Hepatocyte (in vitro differentiated cells): Measurements from ENCODE around the gene NACA2. TPM values are rescaled to one million over a fixed set of nuclear protein-coding genes. Genes with fewer than 3 reads are reported as not detected.
A peak's percentile ranks its signal among the peaks of the same experiment; 100 is the strongest.

Experiments
- DNase-seq: peaks from one replicate; pipeline ENCODE4 v3.0.0-alpha.2; 2016; ENCODE audit warnings: low spot score
- H2AFZ ChIP-seq: fragments of 200-600 bp; sonication (generic); 2 replicates; pipeline ENCODE4 v1.6.0; 2016; ENCODE audit warnings: antibody characterized with exemption, mild to moderate bottlenecking
- H3K27ac ChIP-seq: fragments of 200-600 bp; sonication (generic); 2 replicates; pipeline ENCODE4 v1.5.1; 2016; ENCODE audit warnings: mild to moderate bottlenecking
- H3K27me3 ChIP-seq: fragments of 200-600 bp; sonication (generic); 2 replicates; pipeline ENCODE4 v1.6.1; 2016
- H3K36me3 ChIP-seq: fragments of 200-600 bp; sonication (generic); replicated peaks from 2 replicates; pipeline ENCODE4 v1.5.1; 2016; ENCODE audit warnings: low read depth; ENCODE audit not compliant: insufficient read depth
- H3K4me1 ChIP-seq: fragments of 200-600 bp; sonication (generic); 2 replicates; pipeline ENCODE4 v1.5.1; 2016; ENCODE audit warnings: mild to moderate bottlenecking, moderate library complexity; ENCODE audit not compliant: insufficient read depth
- H3K4me2 ChIP-seq: fragments of 200-600 bp; sonication (generic); 2 replicates; pipeline ENCODE4 v1.6.0; 2016
- H3K4me3 ChIP-seq: fragments of 200-600 bp; sonication (generic); 2 replicates; pipeline ENCODE4 v1.5.1; 2016; ENCODE audit warnings: mild to moderate bottlenecking
- H3K79me2 ChIP-seq: fragments of 200-600 bp; sonication (generic); 2 replicates; pipeline ENCODE4 v1.6.0; 2017; ENCODE audit warnings: mild to moderate bottlenecking
- H3K9me2 ChIP-seq: fragments of 200-600 bp; sonication (generic); replicated peaks from 2 replicates; pipeline ENCODE4 v1.6.0; 2017; ENCODE audit warnings: mild to moderate bottlenecking; ENCODE audit not compliant: insufficient read depth
- H3K9me3 ChIP-seq: fragments of 200-600 bp; sonication (generic); 2 replicates; pipeline ENCODE4 v1.5.1; 2016; ENCODE audit warnings: low read depth, mild to moderate bottlenecking
- H4K20me1 ChIP-seq: fragments of 200-600 bp; sonication (generic); 2 replicates; pipeline ENCODE4 v1.6.0; 2016; ENCODE audit warnings: mild to moderate bottlenecking; ENCODE audit not compliant: insufficient read depth, poor library complexity, severe bottlenecking
- EZH2 ChIP-seq: fragments of 200-600 bp; sonication (generic); IDR thresholded peaks from 2 replicates; pipeline ENCODE4 v1.6.1; 2016; ENCODE audit warnings: antibody characterized with exemption, mild to moderate bottlenecking, borderline replicate concordance
- EZH2phosphoT487 ChIP-seq: fragments of 200-600 bp; sonication (generic); IDR thresholded peaks from one replicate; pipeline ENCODE4 v1.6.1; 2018; ENCODE audit warnings: antibody characterized with exemption, mild to moderate bottlenecking, low read depth, moderate library complexity; ENCODE audit not compliant: unreplicated experiment, severe bottlenecking
- WGBS: methylation state at CpG from one replicate; pipeline ENCODE4 v1.1.6; 2016; ENCODE audit warnings: low lambda C conversion rate; ENCODE audit errors: missing lambda C conversion rate; 5-methylcytosine and 5-hydroxymethylcytosine counted together
- polyA plus RNA-seq: library from polyadenylated mRNA; unstranded; fragments of >200 nt; fragmentation: Nextera tagmentation; extraction: Ambion mirVana; gene quantifications from 2 replicates; pipeline ENCODE4 v1.2.1, GENCODE V29; 2016
- total RNA-seq: library from RNA; depleted of rRNA; stranded (reverse); fragments of >200 nt; gene quantifications from 2 replicates; pipeline ENCODE4 v1.2.3, GENCODE V29; 2014
- TF ChIP-seq, protein P1 (sequence below): fragments of 200-600 bp; sonication (generic); IDR thresholded peaks from 2 replicates; pipeline ENCODE4 v1.5.1; 2016; ENCODE audit warnings: antibody characterized with exemption, mild to moderate bottlenecking; ENCODE audit not compliant: poor library complexity

NACA2 gene
- total and polyA plus RNA-seq, 2 experiments from 2014 or later, result not detected

DNA sequence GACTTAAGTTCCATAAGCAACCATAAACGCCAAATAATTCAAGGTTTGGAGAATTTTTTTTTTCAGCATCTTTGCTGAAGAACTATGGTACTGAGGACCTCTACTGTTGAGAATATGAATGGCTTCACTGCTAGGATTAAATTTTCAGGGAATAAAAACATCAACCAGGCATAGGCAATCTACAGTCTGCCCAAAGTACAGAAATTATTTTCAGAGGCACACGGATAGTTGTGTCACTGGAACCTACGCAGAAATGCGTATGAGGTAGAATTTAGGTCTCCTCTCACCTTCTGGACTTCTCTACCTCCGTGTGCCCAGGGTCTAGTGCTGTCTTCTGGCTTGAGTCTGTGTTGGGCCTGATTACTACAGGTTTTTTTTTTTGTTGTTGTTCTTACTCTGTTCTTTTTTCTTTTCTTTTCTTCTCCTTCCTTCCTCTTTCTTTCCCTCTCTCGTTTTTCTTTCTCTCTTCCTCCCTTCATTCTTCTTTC lies 39.7 kb downstream of the NACA2 start:
- H3K36me3 ChIP-seq, result no peaks in the 10 kb centered on the region
- peak; percentile 63 for DNase-seq
- no peak overlapping the region for H3K4me2 ChIP-seq
- H3K9me2 ChIP-seq, result no peaks in the 10 kb centered on the region
- H4K20me1 ChIP-seq, result no peaks in the 10 kb centered on the region
- no peaks in the 10 kb centered on the region for H3K27me3 ChIP-seq
- H3K4me1 ChIP-seq, result no peaks in the 10 kb centered on the region
- H3K4me3 ChIP-seq, result no peak overlapping the region
- no peaks in the 10 kb centered on the region for H3K79me2 ChIP-seq
- 12% methylated on average over 5 of the region's 6 CpGs for WGBS
- no peaks in the 10 kb centered on the region for H3K9me3 ChIP-seq
- no peak overlapping the region for H2AFZ ChIP-seq
- no peak overlapping the region for H3K27ac ChIP-seq
- TF ChIP-seq, protein P1, sequence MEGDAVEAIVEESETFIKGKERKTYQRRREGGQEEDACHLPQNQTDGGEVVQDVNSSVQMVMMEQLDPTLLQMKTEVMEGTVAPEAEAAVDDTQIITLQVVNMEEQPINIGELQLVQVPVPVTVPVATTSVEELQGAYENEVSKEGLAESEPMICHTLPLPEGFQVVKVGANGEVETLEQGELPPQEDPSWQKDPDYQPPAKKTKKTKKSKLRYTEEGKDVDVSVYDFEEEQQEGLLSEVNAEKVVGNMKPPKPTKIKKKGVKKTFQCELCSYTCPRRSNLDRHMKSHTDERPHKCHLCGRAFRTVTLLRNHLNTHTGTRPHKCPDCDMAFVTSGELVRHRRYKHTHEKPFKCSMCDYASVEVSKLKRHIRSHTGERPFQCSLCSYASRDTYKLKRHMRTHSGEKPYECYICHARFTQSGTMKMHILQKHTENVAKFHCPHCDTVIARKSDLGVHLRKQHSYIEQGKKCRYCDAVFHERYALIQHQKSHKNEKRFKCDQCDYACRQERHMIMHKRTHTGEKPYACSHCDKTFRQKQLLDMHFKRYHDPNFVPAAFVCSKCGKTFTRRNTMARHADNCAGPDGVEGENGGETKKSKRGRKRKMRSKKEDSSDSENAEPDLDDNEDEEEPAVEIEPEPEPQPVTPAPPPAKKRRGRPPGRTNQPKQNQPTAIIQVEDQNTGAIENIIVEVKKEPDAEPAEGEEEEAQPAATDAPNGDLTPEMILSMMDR, result peak; percentile 94
- no peak for TF ChIP-seq EZH2
- TF ChIP-seq EZH2phosphoT487, result no peak

DNA sequence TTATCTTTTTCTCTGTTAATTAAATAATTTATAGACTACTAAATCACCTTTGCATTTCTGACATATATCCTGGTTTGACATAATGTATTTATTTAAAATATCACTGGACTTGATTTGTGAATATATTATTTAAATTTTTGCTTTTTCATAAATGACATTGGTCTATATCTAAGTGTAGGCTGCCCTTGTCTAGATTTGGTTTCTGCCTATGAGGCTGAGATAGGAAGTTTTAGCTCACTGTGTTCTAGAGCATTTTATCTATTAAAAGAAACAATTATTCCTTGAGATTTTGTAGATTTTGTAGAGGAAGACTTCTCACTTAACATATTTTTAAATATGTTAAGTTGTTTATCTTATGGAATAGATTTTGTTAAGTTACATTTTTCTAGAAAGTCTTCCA lies 43.9 kb downstream of the NACA2 start:
- H2AFZ ChIP-seq, result no peak overlapping the region
- no peaks in the 10 kb centered on the region for H3K4me1 ChIP-seq
- H3K79me2 ChIP-seq, result no peaks in the 10 kb centered on the region
- no peak overlapping the region for H3K4me3 ChIP-seq
- H3K9me2 ChIP-seq, result no peaks in the 10 kb centered on the region
- TF ChIP-seq EZH2phosphoT487 (no peak), EZH2 (no peak)
- TF ChIP-seq, protein P1, result no peak
- H3K4me2 ChIP-seq, result no peak overlapping the region
- H4K20me1 ChIP-seq, result no peaks in the 10 kb centered on the region
- no peak for DNase-seq
- H3K9me3 ChIP-seq, result no peaks in the 10 kb centered on the region
- H3K27ac ChIP-seq, result no peak overlapping the region
- H3K36me3 ChIP-seq, result no peaks in the 10 kb centered on the region
- no peaks in the 10 kb centered on the region for H3K27me3 ChIP-seq

DNA sequence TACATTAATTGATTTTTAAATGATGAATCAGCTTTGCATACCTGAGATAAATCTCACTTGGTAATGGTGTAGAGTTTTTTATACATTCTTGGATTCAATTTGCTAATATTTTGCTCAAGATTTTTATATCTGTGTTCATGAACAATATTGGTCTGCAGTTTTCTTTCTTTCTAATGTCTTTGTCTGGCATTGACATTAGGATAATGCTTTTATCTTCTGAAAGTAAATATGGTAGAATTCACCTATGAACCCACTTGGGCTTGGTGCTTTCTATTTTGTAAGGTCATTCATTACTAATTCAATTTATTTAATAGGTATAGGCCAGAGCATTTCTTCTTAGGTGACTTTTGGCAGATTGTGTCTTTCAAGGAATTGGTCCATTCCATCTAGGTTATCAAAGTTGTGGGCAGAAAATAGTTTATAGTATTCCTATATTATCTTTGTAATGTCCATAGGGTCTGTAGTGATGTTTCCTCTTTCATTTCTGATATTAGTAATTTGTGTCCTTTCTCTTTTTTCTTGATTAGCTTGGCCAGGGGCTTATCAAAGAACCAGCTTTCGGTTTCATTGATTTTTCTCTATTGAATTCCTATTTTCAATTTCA lies 45.6 kb downstream of the NACA2 start:
- H3K4me1 ChIP-seq, result no peaks in the 10 kb centered on the region
- DNase-seq, result no peak
- no peaks in the 10 kb centered on the region for H3K9me2 ChIP-seq
- no peaks in the 10 kb centered on the region for H3K79me2 ChIP-seq
- H3K27me3 ChIP-seq, result no peaks in the 10 kb centered on the region
- peaks cover 8% of the 10 kb centered on the region for H3K9me3 ChIP-seq
- no peak overlapping the region for H3K4me2 ChIP-seq
- no peak for TF ChIP-seq EZH2phosphoT487
- TF ChIP-seq, protein P1, result no peak
- TF ChIP-seq EZH2, result no peak
- H3K36me3 ChIP-seq, result no peaks in the 10 kb centered on the region
- no peaks in the 10 kb centered on the region for H4K20me1 ChIP-seq
- H3K27ac ChIP-seq, result no peak overlapping the region
- no peak overlapping the region for H2AFZ ChIP-seq
- no peak overlapping the region for H3K4me3 ChIP-seq
- WGBS, result 94% methylated on average over 1 of the region's 1 CpG
